Stimulated activated CD8-positive, alpha-beta memory T cell treated with anti-CD3 and anti-CD28 coated beads, Interleukin-4, amount 100 ng/mL, for 4 hours (primary cell): Measurements from ENCODE around the gene NPAS2.

Experiments
- DNase-seq, 2 donors: peaks; one replicate each; pipeline ENCODE4 v3.0.0-alpha.2; 2020; ENCODE audit warnings: low read depth in 2 of 2, low spot score in 1 of 2

The NPAS2 gene

DNA sequence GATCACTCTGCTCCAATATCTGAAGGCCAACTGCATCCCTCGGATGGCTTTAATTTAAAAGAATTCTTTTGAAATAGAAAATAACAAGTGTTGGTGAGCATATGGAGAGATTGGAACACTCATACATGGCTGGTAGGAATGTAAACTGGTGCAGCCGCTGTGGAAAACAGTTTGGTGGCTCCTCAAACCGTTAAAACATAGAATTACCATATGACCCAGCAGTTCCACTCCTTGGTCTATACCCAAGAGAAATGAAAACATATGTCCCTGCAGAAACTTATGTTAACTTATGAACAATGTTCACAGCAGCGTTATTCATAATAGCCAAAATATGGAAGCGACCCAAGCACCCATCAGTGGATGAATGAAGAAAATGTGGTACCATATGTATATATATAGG, 60.1 kb downstream of the NPAS2 start:
- DNase-seq, result no peak

DNA sequence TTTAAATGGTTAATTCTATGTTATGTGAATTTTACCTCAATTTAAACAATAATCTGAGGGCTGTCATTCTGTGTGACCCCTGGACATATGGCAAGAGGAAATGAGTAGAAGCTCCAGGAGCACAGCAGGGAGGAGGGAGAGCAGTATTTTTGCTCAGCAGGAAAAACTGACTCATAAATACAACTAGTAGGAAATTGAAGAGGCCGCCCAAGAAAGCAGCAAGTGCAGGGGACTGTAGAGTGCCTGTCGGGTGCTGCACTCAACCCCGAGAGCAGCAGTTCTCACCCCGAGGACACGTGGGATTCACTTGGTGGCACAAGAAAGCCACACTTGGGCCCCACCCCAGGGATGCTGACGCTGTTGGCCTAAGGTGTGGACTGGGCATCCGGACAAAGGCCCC, 60.8 kb downstream of the NPAS2 start:
- no peak for DNase-seq

DNA sequence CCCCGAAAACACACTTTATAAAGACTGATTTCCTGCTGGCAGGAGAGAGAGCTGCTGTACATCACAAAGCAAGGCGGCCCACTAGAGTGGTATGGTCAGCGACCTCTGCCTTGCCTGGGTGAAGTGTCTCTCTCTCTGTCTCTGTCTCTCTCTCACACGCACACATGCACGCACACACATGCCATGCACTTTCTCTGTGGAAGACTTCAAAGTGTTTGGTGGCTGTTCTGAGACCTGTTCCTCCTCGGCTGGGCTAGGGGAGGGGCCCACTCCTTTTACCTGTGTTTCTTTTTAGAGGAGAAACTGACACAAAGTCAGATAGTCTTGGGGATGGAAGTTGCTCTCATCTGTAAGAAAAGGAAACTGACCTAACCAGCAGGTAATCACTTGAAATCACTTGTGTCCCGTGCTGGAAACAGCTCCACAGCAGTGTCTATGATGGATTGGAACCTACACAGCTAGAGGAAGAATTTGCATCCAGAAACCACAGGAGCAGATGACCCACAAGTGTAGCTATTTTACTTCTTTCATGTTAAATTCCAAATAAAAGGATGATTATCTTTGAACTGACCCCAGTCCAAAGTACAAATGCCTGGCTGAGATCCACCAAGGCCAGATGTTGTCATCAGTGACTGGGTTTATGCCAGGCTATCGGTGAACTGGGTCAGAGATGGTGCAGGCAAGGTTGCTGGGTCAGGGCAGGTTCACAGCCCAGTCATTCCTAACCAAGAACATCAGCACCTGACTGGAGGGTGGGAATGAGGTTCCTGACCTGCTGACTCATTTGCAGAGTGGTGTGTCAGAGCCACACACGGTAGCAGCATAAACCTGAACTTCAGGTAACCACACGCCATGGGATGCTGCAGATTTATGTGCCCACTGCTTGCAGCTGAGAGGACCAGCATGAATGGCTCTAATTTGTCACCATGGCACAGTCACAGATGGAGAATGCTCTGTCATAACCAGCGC, 63.0 kb downstream of the NPAS2 start:
- no peak for DNase-seq

DNA sequence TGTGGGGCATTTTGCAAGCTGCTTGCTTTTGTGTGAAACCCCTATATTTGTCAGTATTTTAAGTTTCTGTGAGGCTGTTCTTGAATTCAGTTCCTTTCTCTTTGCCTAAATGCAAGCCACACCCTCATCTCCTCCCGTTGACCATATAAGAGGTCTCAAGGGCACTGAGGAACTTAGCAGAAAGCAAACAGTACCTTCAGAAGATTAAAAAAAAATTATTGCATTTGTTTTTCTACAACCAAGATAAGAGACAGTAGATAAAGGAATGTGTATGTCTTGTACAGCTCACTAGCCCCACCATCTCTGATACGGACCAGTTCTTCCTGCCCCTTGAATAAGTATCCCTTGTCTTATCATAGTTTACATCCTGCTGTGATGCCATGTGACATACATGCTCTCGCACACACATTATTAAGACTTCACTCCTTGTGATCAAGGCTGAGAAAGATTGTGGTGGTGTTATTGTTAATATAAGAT, 64.2 kb downstream of the NPAS2 start:
- DNase-seq, result no peak

DNA sequence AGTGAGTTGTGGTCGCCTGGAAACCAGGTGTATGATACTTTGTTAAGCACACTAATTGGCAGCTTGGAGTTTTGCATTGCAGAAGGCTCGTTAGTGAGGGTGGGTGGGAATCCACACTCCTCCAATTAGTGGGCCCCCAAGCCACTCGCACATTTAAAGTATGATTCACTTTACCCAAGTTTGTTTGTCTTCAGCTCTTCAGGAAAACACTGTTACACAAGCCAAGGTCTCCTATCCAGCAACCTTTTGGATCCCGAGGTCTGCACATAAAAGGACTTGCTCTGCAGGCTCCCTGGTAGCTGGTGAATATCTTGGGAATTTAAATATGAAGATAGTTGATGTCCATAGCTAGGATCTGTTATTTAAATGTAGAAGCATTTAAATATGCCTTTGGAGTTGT, 66.1 kb downstream of the NPAS2 start:
- DNase-seq, result no peak

DNA sequence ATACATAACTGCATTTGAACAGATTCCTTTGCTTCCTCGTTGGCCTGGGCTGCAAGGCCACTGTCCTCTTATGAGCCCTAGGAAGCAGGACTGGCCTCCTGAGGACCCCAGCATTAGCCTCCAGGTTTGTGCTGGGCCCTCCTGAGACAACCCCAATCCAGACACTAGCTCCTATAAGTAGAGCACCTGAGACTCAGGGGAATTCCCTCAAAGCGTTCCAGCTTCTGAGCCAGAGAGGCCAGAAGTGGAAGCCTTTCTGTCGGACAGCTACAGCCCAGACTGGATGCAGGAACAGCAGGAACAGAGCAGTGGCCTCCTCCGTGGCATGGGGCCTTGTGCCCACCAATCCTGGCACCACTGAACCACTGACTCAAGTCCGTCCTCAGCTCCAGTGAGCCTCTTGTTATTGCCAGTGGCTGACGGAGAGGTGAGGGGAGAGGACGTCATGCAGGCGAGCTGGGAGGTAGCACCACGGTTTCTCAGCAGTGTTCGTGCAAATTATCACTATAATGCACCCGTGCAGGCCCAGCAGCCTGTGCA, 67.2 kb downstream of the NPAS2 start:
- no peak for DNase-seq

GRCh38 chr2:100887713-100888495, 68.0 kb downstream of the NPAS2 start:
- no peak for DNase-seq

DNA sequence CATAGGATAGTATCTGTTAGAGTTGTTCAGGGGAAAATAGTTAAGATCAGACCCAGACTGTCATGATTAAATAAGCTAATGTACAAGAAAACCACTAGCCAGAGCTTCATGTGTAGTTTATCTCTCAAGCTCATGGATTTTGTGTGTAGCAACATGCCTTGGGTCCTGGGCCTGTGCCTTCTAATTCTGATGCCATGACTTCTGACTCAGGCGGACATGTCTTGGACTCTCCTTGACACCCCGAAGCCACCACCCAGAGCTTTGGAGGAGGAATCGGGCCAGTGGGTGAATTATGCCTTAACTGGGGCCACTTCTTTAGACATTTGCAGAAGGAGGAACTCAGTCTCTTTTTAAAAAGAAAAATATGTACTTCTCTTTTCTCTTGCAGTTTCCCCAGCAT, 68.7 kb downstream of the NPAS2 start:
- no peak for DNase-seq

GRCh38 chr2:100889286-100889685, 69.3 kb downstream of the NPAS2 start:
- no peak for DNase-seq

DNA sequence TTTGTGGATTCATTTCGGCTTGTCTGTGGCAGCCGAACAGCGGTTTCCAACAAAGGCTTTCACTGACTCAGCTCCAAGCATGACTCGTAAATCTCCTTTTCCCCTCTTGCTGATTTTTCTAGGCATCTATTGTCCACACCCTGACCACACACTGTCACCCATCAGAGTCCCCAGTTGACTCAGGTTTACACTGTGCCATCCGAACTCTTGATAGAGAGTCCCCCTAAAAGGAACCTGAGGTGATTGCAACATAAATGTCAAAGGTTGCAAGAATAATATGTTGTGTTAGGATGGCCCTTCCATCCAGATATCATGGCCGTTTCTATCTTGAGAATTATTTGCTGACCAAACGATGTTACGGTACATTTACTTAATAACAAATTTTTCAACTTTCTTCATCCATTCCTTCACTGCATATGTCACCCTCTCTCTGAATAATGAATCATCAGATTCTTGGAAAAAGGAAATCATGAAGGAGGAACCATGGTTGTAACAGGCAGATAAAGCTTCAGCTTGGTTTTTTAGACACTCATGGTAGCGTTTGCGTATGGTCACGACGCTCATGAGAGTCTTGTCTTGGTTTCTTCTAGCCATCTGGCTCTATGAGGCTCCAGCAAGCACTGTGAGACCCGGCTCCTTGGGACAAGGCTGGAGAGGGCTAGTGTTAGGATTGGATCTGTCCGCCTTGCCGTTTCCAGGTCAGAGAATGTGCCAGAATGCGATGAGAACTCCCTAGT, 72.1 kb downstream of the NPAS2 start:
- no peak for DNase-seq

DNA sequence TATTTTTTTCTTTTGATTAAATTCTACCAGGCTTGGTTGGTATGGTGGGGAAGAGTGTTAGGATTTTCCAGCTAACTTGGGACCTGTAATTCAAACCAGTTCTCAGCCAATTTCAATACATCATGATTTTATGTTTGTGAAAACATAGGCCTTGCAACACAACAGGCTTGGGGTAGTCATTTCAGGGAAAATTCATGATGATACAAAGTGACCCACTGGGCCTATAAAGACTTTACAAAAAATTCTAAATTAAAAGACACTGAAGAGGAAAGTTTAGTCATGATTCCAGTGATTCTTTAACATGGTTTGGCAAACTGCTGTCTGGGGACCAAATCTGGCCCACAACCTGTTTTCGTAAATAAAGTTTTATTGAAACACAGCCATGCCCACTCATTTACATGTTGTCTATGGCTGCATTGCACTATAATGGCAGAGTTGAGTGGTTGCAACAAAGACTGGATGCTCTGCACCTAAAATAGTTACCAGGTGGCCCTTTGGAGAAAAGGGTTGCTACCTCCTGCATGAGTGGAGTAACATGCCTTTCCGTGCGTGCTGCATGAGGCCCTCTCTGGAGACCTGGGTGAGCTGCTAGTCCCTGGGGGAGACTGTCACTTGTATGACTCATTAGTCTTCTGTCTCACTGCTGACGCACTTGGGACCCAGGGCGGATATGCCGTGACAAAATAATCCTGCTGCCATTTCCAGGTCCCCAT, 73.6 kb downstream of the NPAS2 start:
- DNase-seq, result no peak

DNA sequence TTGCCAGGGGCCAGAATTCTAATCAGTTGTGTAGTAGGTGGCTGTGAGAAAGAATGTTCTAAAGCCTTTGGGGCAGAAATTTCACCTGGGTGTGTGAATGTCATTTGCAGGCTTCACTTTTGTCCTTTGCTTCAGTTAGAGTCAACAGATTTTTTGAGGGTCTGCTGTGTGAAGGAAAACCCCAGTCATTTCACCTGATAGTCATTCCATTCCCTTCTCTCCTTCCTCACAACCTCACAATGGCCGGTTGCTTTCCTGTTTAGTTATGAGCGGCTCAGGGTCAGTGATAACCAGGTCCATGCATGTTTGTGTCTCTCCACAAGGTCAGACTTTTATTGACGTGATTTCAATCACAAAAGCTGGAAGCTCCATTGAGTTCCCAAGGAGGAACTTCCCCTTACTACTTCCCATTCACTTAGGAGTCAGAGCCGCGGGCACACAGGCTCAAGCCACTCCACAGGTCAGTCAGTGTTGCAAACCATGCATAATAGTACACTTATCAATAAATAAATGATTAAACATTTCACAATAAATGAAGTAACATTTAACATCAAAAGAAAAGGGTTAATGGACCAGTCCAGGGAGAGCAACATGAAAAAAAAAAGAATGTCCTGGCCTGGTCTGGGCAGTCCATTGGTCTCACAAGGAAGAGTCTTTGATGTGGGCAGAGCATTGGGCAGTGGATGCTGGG, 74.3 kb downstream of the NPAS2 start:
- DNase-seq, result no peak

DNA sequence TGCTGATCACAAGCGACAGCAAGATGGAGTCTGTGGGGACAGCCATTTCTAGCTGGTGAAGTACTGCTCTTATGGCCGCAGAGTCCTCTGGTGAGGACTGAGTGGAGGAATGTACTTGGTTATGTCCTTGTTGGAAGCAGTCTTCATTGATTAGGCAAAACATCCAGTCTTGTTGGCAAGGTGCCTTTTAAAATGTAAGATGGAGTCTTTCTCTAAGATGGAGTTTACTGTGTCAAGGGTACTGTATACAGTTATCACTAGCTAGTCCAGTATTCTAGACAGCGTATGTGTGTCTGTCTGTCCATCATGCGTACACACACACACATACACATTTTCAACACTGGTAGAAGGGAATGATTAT, 74.8 kb downstream of the NPAS2 start:
- no peak for DNase-seq

DNA sequence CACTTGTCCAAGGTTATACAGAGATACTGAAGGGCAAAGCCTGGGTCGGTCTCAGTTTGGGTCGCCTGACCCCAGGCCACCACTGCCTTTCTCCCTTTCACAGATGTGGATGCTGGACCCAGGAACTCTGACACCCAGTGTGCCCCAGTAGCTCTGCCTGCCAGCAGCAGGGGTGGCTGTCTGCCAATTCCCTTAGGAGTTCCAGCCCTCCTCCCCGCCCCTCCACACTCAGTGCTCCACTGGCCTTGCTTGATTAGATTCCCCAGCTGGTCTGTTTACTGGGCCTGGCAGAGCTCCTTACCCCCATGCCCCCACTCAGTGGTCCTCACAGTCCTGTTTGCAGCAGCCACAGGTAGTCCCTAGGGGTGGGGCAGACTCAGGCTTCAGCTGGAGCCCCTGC, 75.5 kb downstream of the NPAS2 start:
- DNase-seq, result no peak

- no peak for DNase-seq
Measured at GRCh38 chr2:100895934-100896685, 76.2 kb downstream of the NPAS2 start.

GRCh38 chr2:100898035-100898665, 78.2 kb downstream of the NPAS2 start:
- DNase-seq, result no peak

DNA sequence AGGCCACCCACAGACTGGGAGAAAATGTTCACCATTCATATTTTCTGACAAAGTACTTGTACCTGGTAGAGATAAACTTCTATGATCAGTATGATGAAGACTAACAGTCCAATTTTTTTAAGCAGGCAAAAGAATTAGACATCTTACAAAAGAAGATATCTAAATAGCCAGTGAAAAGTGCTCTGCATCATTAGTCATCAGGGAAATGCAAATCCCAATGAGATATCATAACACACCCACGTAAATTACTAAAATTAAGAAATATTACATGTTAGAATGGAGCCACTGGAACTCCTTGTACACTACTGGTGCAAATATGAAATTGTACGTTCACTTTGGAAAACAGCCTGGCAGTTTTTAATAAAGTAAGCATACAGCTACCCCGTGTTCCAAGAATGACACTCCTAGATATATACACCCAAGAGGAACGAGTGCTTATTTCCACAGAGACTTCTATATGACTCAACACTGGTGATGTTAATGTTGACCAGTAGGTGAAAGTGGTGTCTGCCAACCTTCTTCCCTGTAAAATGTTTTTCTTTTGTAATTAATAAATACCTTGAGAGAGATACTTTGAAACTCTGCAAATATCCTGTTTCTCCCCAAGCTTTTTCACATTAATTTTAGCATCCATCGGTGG, 80.3 kb downstream of the NPAS2 start:
- no peak for DNase-seq

DNA sequence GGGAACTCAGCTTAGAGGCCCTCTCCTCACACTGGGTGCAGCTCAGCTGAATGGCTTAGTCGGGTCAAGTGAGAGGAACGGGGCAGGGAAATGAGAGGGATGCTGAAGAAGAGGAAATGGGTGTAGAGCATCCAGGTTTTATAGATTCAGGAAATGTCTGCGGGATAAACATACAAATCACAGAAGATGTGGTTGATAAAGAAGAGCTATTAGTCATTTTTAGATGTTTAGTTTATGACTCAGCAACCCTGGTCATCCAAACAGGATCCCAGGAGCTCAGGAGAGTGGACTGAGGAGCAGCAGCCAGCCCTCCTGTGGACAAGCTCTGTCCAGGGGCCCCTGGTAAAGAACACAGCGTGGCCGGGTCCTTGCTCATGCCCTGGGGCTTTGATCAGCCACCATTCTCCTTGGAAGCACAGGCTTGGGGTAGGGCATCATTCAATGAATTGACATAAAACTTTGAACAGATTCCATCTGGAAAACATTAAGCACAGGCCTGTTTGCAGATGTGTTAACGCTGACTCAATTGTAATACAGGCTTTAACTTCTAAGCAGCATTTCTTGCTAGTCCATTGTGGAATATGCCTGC, 83.0 kb downstream of the NPAS2 start:
- DNase-seq, result no peak
